ENCODE data around the gene C11orf86.

DNA sequence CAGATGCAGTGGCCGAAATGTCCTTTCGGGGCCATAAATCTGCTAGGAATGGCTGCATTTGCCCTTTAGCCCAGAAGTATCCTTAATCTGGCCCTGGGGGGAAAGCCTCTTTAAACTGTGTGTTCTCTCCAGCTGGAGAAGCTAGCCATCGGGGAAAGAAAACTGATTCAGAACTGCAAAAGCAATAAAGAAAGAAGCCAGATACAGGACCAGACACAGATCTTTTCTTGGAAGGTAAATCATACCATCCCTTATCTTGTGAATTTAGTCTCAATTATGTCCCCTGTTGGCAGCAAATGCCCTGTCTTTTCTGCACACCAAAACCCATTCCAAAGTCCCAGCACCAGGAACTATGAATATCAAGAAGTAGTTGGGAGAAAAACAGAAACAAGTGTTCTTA lies 42.6 kb upstream of the C11orf86 start:
- TF ChIP-seq, protein P1, sequence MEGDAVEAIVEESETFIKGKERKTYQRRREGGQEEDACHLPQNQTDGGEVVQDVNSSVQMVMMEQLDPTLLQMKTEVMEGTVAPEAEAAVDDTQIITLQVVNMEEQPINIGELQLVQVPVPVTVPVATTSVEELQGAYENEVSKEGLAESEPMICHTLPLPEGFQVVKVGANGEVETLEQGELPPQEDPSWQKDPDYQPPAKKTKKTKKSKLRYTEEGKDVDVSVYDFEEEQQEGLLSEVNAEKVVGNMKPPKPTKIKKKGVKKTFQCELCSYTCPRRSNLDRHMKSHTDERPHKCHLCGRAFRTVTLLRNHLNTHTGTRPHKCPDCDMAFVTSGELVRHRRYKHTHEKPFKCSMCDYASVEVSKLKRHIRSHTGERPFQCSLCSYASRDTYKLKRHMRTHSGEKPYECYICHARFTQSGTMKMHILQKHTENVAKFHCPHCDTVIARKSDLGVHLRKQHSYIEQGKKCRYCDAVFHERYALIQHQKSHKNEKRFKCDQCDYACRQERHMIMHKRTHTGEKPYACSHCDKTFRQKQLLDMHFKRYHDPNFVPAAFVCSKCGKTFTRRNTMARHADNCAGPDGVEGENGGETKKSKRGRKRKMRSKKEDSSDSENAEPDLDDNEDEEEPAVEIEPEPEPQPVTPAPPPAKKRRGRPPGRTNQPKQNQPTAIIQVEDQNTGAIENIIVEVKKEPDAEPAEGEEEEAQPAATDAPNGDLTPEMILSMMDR (conservative IDR thresholded peaks at IDR 0.05; ENCODE audit: low read depth, low read length), result no peak
- no peak for TF ChIP-seq EZH2 (IDR thresholded peaks at IDR 0.05; ENCODE audit: borderline replicate concordance, low read depth, low read length, poor library complexity, severe bottlenecking)
